Osteoblast (primary cell): Measurements from ENCODE around the gene TBPL2. TPM values are rescaled to one million over a fixed set of nuclear protein-coding genes. Genes with fewer than 3 reads are reported as not detected.

ENCODE experiments used
- DNase-seq: peaks from one replicate; pipeline ENCODE4 v3.0.0; 2011; ENCODE audit warnings: low spot score, mixed read lengths; ENCODE audit not compliant: insufficient read length; ENCODE audit errors: missing footprints
- H2AFZ ChIP-seq: 2 replicates; pipeline ENCODE4 v1.6.0; 2011; ENCODE audit warnings: mild to moderate bottlenecking, low read length
- H3K27ac ChIP-seq: 2 replicates; pipeline ENCODE4 v1.5.1; 2011; ENCODE audit warnings: mild to moderate bottlenecking, low read depth, low read length, moderate library complexity
- H3K27me3 ChIP-seq: 2 replicates; pipeline ENCODE4 v1.6.0; 2012; ENCODE audit warnings: mild to moderate bottlenecking, control low read depth, inconsistent platforms, low read length, moderate library complexity; ENCODE audit not compliant: insufficient read depth
- H3K36me3 ChIP-seq: 2 replicates; pipeline ENCODE4 v1.5.1; 2011; ENCODE audit warnings: mild to moderate bottlenecking, low read length, control low read depth, moderate library complexity; ENCODE audit not compliant: insufficient read depth
- H3K4me1 ChIP-seq: 2 replicates; pipeline ENCODE4 v1.5.1; 2011; ENCODE audit warnings: mild to moderate bottlenecking, low read length, control low read depth, moderate library complexity; ENCODE audit not compliant: insufficient read depth
- H3K4me2 ChIP-seq: 2 replicates; pipeline ENCODE4 v1.6.0; 2011; ENCODE audit warnings: mild to moderate bottlenecking, low read length; ENCODE audit not compliant: insufficient read depth
- H3K4me3 ChIP-seq: fragments of 200-600 bp; sonication (generic); 3 replicates; pipeline ENCODE4 v1.5.1; 2012; ENCODE audit warnings: mild to moderate bottlenecking, low read length, inconsistent platforms; ENCODE audit not compliant: insufficient read depth
- H3K79me2 ChIP-seq: 2 replicates; pipeline ENCODE4 v1.6.0; 2012; ENCODE audit warnings: mild to moderate bottlenecking, low read length, control low read depth, inconsistent platforms; ENCODE audit not compliant: insufficient read depth
- H3K9me3 ChIP-seq: 2 replicates; pipeline ENCODE4 v1.5.1; 2011; ENCODE audit warnings: low read depth, low read length, control low read depth
- H4K20me1 ChIP-seq: 2 replicates; pipeline ENCODE4 v1.6.0; 2012; ENCODE audit warnings: mild to moderate bottlenecking, low read length, control low read depth; ENCODE audit not compliant: insufficient read depth
- CTCF ChIP-seq: IDR thresholded peaks from 2 replicates; pipeline ENCODE4 v1.5.1; 2011; ENCODE audit warnings: mild to moderate bottlenecking, low read depth, low read length, moderate library complexity; ENCODE audit errors: extremely low read depth
- total RNA-seq: library from RNA; depleted of rRNA; stranded (reverse); fragments of >200 nt; gene quantifications from 2 replicates; pipeline ENCODE4 v1.2.3, GENCODE V29; 2012

TBPL2 gene
- total RNA-seq, 1 donor: not detected

- H2AFZ ChIP-seq: no peak overlapping the region
- H3K27me3 ChIP-seq: peaks cover 26% of the 10 kb centered on the region
- no peak for TF ChIP-seq CTCF
- H3K36me3 ChIP-seq: no peaks in the 10 kb centered on the region
- no peaks in the 10 kb centered on the region for H4K20me1 ChIP-seq
- DNase-seq: no peak
- no peaks in the 10 kb centered on the region for H3K9me3 ChIP-seq
- H3K4me3 ChIP-seq: no peak overlapping the region
- no peaks in the 10 kb centered on the region for H3K4me1 ChIP-seq
- no peaks in the 10 kb centered on the region for H3K79me2 ChIP-seq
- H3K27ac ChIP-seq: no peak overlapping the region
- no peak overlapping the region for H3K4me2 ChIP-seq
These were observed 3.5 kb downstream of the TBPL2 start for GRCh38 chr14:55436931-55437330.

- no peak for DNase-seq
- peaks cover 26% of the 10 kb centered on the region for H3K27me3 ChIP-seq
- no peak overlapping the region for H3K27ac ChIP-seq
- H4K20me1 ChIP-seq: no peaks in the 10 kb centered on the region
- H3K4me2 ChIP-seq: no peak overlapping the region
- no peak overlapping the region for H2AFZ ChIP-seq
- no peaks in the 10 kb centered on the region for H3K9me3 ChIP-seq
- H3K4me3 ChIP-seq: no peak overlapping the region
- no peaks in the 10 kb centered on the region for H3K36me3 ChIP-seq
- no peaks in the 10 kb centered on the region for H3K79me2 ChIP-seq
- H3K4me1 ChIP-seq: no peaks in the 10 kb centered on the region
- TF ChIP-seq CTCF: no peak
These were observed 3.9 kb downstream of the TBPL2 start for GRCh38 chr14:55436519-55436918.

- Histone ChIP-seq H3K79me2 (no peaks in the 10 kb centered on the region), H3K27me3 (peaks cover 26% of the 10 kb centered on the region)
- DNase-seq: no peak
These were observed 5.6 kb downstream of the TBPL2 start for GRCh38 chr14:55434805-55435174.

More at GRCh38 chr14:55434805-55435174, 5.6 kb downstream of the TBPL2 start:
- no peak for TF ChIP-seq CTCF
- Histone ChIP-seq H2AFZ (no peak overlapping the region), H3K27ac (no peak overlapping the region), H3K4me3 (no peak overlapping the region), H3K4me1 (no peaks in the 10 kb centered on the region), H3K36me3 (no peaks in the 10 kb centered on the region), H3K9me3 (no peaks in the 10 kb centered on the region), H4K20me1 (no peaks in the 10 kb centered on the region), H3K4me2 (no peak overlapping the region)
